Erythroblast (primary cell): Measurements from ENCODE around the gene HOXC13.

Experiments used
- GATA1 ChIP-seq: IDR thresholded peaks from 2 replicates; pipeline ENCODE4 v1.6.1; 2011; ENCODE audit warnings: low read depth, mild to moderate bottlenecking, control low read depth, low read length, moderate library complexity
- POLR2A ChIP-seq: IDR thresholded peaks from 2 replicates; pipeline ENCODE4 v1.6.1; 2011; ENCODE audit warnings: mild to moderate bottlenecking, low read length

DNA sequence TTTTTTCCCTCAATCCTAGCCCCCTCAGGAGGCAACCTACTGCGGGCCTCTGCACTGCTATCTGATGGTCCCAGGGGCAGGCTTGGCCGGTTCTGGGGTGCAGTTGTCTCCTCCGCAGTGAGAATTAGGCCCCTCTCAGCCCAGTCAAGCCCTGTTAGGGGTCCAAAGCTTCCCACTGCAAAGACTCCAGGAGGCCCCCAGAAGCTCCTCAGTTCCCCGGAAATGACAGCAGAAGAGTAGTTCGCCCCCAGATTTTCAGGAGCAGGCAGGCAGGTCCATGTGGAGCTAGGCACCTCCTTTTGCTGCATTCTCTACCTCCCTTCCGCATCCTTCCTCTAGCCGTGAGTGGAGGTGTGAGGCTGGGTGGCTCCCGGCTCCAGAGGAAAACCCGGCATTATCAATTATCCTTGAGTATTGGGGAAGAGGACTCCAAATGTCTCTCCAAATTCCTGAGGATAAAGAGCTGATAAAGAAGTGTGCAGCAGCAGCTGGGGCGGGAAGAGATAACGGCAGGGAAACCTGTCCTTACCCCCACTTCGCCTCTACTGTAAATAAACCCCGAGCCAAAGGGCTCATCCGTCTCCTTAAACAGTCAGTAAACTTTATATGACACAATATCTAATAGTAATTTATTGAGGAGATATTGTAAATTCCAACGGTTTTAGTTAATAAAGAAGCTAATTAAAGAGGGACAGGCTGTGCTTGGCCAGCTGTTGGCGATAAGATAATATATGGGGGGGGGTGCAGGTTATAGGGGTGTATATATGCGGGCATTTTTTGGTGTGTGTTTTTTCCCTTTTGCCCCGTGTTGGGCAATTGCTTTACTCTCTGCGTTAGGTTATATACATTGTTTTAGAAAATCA lies 15.4 kb downstream of the HOXC13 start:
- TF ChIP-seq POLR2A (no peak), GATA1 (no peak)
